ENCODE data around the gene SELL.
"Not testable (repeated sequence)": the region's sequence is repeated elsewhere in the genome, so short reads cannot be mapped to it uniquely, and the experiment has no call there.

The SELL gene

GRCh38 chr1:169701261-169702005 is 10.0 kb downstream of the SELL start:
- H3K9me3 ChIP-seq (ENCODE audit: low read length) = no peaks in the 10 kb centered on the region
- H3K4me1 ChIP-seq (ENCODE audit: insufficient read depth, low read length) = no peaks in the 10 kb centered on the region
- no peak overlapping the region for H3K9ac ChIP-seq (ENCODE audit: low read length)
- H3K36me3 ChIP-seq (ENCODE audit: insufficient read depth, low read length) = no peaks in the 10 kb centered on the region
- no peak overlapping the region for H3K27ac ChIP-seq (ENCODE audit: low read depth, low read length)
- H3K27me3 ChIP-seq (ENCODE audit: control insufficient read depth in 1 of 2, insufficient read depth in 2 of 2, low read length in 2 of 2) = no peaks in the 10 kb centered on the region
- no peak overlapping the region for H3K4me3 ChIP-seq (ENCODE audit: low read depth in 1 of 2, low read length in 2 of 2)

- no peaks in the 10 kb centered on the region for H3K4me1 ChIP-seq (ENCODE audit: insufficient read depth, low read length)
- no peak overlapping the region for H3K4me3 ChIP-seq (ENCODE audit: low read depth in 1 of 2, low read length in 2 of 2)
- no peaks in the 10 kb centered on the region for H3K27me3 ChIP-seq (ENCODE audit: control insufficient read depth in 1 of 2, insufficient read depth in 2 of 2, low read length in 2 of 2)
- no peaks in the 10 kb centered on the region for H3K36me3 ChIP-seq (ENCODE audit: insufficient read depth, low read length)
- no peaks in the 10 kb centered on the region for H3K9me3 ChIP-seq (ENCODE audit: low read length)
- H3K27ac ChIP-seq (ENCODE audit: low read depth, low read length) = no peak overlapping the region
- H3K9ac ChIP-seq (ENCODE audit: low read length) = no peak overlapping the region
Measured at GRCh38 chr1:169699707-169700106, 11.7 kb downstream of the SELL start.

- Histone ChIP-seq H3K9ac (ENCODE audit: low read length) (no peak overlapping the region), H3K9me3 (ENCODE audit: low read length) (no peaks in the 10 kb centered on the region), H3K4me1 (ENCODE audit: insufficient read depth, low read length) (no peaks in the 10 kb centered on the region), H3K27ac (ENCODE audit: low read depth, low read length) (no peak overlapping the region), H3K27me3 (ENCODE audit: control insufficient read depth in 1 of 2, insufficient read depth in 2 of 2, low read length in 2 of 2) (no peaks in the 10 kb centered on the region), H3K36me3 (ENCODE audit: insufficient read depth, low read length) (no peaks in the 10 kb centered on the region), H3K4me3 (ENCODE audit: low read depth in 1 of 2, low read length in 2 of 2) (no peak overlapping the region)
Measured at GRCh38 chr1:169698976-169699375, 12.4 kb downstream of the SELL start.

GRCh38 chr1:169697755-169698154 is 13.7 kb downstream of the SELL start:
- H3K4me3 ChIP-seq (ENCODE audit: low read depth in 1 of 2, low read length in 2 of 2) = no peak overlapping the region
- H3K9ac ChIP-seq (ENCODE audit: low read length) = no peak overlapping the region
- H3K9me3 ChIP-seq (ENCODE audit: low read length) = no peaks in the 10 kb centered on the region
- no peaks in the 10 kb centered on the region for H3K4me1 ChIP-seq (ENCODE audit: insufficient read depth, low read length)
- no peaks in the 10 kb centered on the region for H3K27me3 ChIP-seq (ENCODE audit: control insufficient read depth in 1 of 2, insufficient read depth in 2 of 2, low read length in 2 of 2)
- no peak overlapping the region for H3K27ac ChIP-seq (ENCODE audit: low read depth, low read length)
- H3K36me3 ChIP-seq (ENCODE audit: insufficient read depth, low read length) = no peaks in the 10 kb centered on the region

GRCh38 chr1:169696273-169697100 is 14.9 kb downstream of the SELL start:
- H3K9ac ChIP-seq (ENCODE audit: low read length) = no peak overlapping the region
- H3K36me3 ChIP-seq (ENCODE audit: insufficient read depth, low read length) = no peaks in the 10 kb centered on the region
- no peaks in the 10 kb centered on the region for H3K9me3 ChIP-seq (ENCODE audit: low read length)
- H3K27ac ChIP-seq (ENCODE audit: low read depth, low read length) = no peak overlapping the region
- H3K27me3 ChIP-seq (ENCODE audit: control insufficient read depth in 1 of 2, insufficient read depth in 2 of 2, low read length in 2 of 2) = no peaks in the 10 kb centered on the region
- H3K4me1 ChIP-seq (ENCODE audit: insufficient read depth, low read length) = no peaks in the 10 kb centered on the region
- H3K4me3 ChIP-seq (ENCODE audit: low read depth in 1 of 2, low read length in 2 of 2) = no peak overlapping the region

- H3K4me3 ChIP-seq (ENCODE audit: low read depth in 1 of 2, low read length in 2 of 2) = no peak overlapping the region
- no peak overlapping the region for H3K27ac ChIP-seq (ENCODE audit: low read depth, low read length)
- no peaks in the 10 kb centered on the region for H3K9me3 ChIP-seq (ENCODE audit: low read length)
- H3K27me3 ChIP-seq (ENCODE audit: control insufficient read depth in 1 of 2, insufficient read depth in 2 of 2, low read length in 2 of 2) = no peaks in the 10 kb centered on the region
- H3K4me1 ChIP-seq (ENCODE audit: insufficient read depth, low read length) = no peaks in the 10 kb centered on the region
- H3K9ac ChIP-seq (ENCODE audit: low read length) = no peak overlapping the region
- H3K36me3 ChIP-seq (ENCODE audit: insufficient read depth, low read length) = no peaks in the 10 kb centered on the region
Measured at GRCh38 chr1:169694304-169695075, 16.9 kb downstream of the SELL start.

GRCh38 chr1:169692756-169693460 is 18.5 kb downstream of the SELL start:
- Histone ChIP-seq H3K9me3 (ENCODE audit: low read length) (no peaks in the 10 kb centered on the region), H3K4me1 (ENCODE audit: insufficient read depth, low read length) (no peaks in the 10 kb centered on the region), H3K4me3 (ENCODE audit: low read depth in 1 of 2, low read length in 2 of 2) (no peak overlapping the region), H3K27me3 (ENCODE audit: control insufficient read depth in 1 of 2, insufficient read depth in 2 of 2, low read length in 2 of 2) (no peaks in the 10 kb centered on the region), H3K9ac (ENCODE audit: low read length) (no peak overlapping the region), H3K27ac (ENCODE audit: low read depth, low read length) (no peak overlapping the region), H3K36me3 (ENCODE audit: insufficient read depth, low read length) (no peaks in the 10 kb centered on the region)

GRCh38 chr1:169690489-169690888 is 20.9 kb downstream of the SELL start:
- H3K9me3 ChIP-seq (ENCODE audit: low read length) = no peaks in the 10 kb centered on the region
- H3K27me3 ChIP-seq (ENCODE audit: control insufficient read depth in 1 of 2, insufficient read depth in 2 of 2, low read length in 2 of 2) = no peaks in the 10 kb centered on the region
- no peak overlapping the region for H3K27ac ChIP-seq (ENCODE audit: low read depth, low read length)
- no peak overlapping the region for H3K9ac ChIP-seq (ENCODE audit: low read length)
- no peak overlapping the region for H3K4me3 ChIP-seq (ENCODE audit: low read depth in 1 of 2, low read length in 2 of 2)
- no peaks in the 10 kb centered on the region for H3K4me1 ChIP-seq (ENCODE audit: insufficient read depth, low read length)
- no peaks in the 10 kb centered on the region for H3K36me3 ChIP-seq (ENCODE audit: insufficient read depth, low read length)

- Histone ChIP-seq H3K27me3 (ENCODE audit: control insufficient read depth in 1 of 2, insufficient read depth in 2 of 2, low read length in 2 of 2) (no peaks in the 10 kb centered on the region), H3K36me3 (ENCODE audit: insufficient read depth, low read length) (no peaks in the 10 kb centered on the region), H3K4me1 (ENCODE audit: insufficient read depth, low read length) (no peaks in the 10 kb centered on the region), H3K9me3 (ENCODE audit: low read length) (no peaks in the 10 kb centered on the region), H3K27ac (ENCODE audit: low read depth, low read length) (no peak overlapping the region), H3K4me3 (ENCODE audit: low read depth in 1 of 2, low read length in 2 of 2) (no peak overlapping the region), H3K9ac (ENCODE audit: low read length) (no peak overlapping the region)
Measured at GRCh38 chr1:169689395-169689794, 22.0 kb downstream of the SELL start.

- not testable (repeated sequence) for H3K4me1 ChIP-seq (ENCODE audit: insufficient read depth, low read length); H3K27ac ChIP-seq (ENCODE audit: low read depth, low read length); H3K36me3 ChIP-seq (ENCODE audit: insufficient read depth, low read length); H3K9me3 ChIP-seq (ENCODE audit: low read length); H3K27me3 ChIP-seq (ENCODE audit: control insufficient read depth in 1 of 2, insufficient read depth in 2 of 2, low read length in 2 of 2); H3K4me3 ChIP-seq (ENCODE audit: low read depth in 1 of 2, low read length in 2 of 2); H3K9ac ChIP-seq (ENCODE audit: low read length)
Measured at GRCh38 chr1:169688377-169688776, 23.0 kb downstream of the SELL start.

- Histone ChIP-seq H3K27me3 (ENCODE audit: control insufficient read depth in 1 of 2, insufficient read depth in 2 of 2, low read length in 2 of 2) (no peaks in the 10 kb centered on the region), H3K4me3 (ENCODE audit: low read depth in 1 of 2, low read length in 2 of 2) (no peak overlapping the region), H3K27ac (ENCODE audit: low read depth, low read length) (no peak overlapping the region), H3K9ac (ENCODE audit: low read length) (no peak overlapping the region), H3K4me1 (ENCODE audit: insufficient read depth, low read length) (no peaks in the 10 kb centered on the region), H3K36me3 (ENCODE audit: insufficient read depth, low read length) (no peaks in the 10 kb centered on the region), H3K9me3 (ENCODE audit: low read length) (no peaks in the 10 kb centered on the region)
Measured at GRCh38 chr1:169683661-169684060, 27.8 kb downstream of the SELL start.

Data from muscle layer of colon (tissue), 2 donors.